BLaER1 treated with 17β-estradiol and CSF1 and Interleukin-3, amounts not matched to agents 10 nM and 100 nM (cell line): ENCODE results near the gene TWSG1.
"Not testable (repeated sequence)": the region's sequence is repeated elsewhere in the genome, so short reads cannot be mapped to it uniquely, and the experiment has no call there.

ENCODE experiments used
- H3K27ac ChIP-seq, 11 experiments: shearing (Covaris generic); formaldehyde crosslinking; 2 replicates each; pipeline ENCODE4 v1.8.1; 2022
- H3K27me3 ChIP-seq, 11 experiments: shearing (Covaris generic); formaldehyde crosslinking; 2 replicates each; pipeline ENCODE4 v1.8.1; 2022
- H3K36me3 ChIP-seq, 11 experiments: shearing (Covaris generic); formaldehyde crosslinking; 2 replicates each; pipeline ENCODE4 v1.8.1; 2022
- H3K4me1 ChIP-seq, 10 experiments: shearing (Covaris generic); formaldehyde crosslinking; 2 replicates each; pipeline ENCODE4 v1.8.1; 2022
- H3K4me2 ChIP-seq, 11 experiments: shearing (Covaris generic); formaldehyde crosslinking; 2 replicates each; pipeline ENCODE4 v1.8.1; 2022
- H3K4me3 ChIP-seq, 10 experiments: shearing (Covaris generic); formaldehyde crosslinking; 2 replicates each; pipeline ENCODE4 v1.8.1; 2022
- H3K9ac ChIP-seq, 11 experiments: shearing (Covaris generic); formaldehyde crosslinking; 2 replicates each; pipeline ENCODE4 v1.8.1; 2022
- H3K9me3 ChIP-seq, 11 experiments: shearing (Covaris generic); formaldehyde crosslinking; replicated peaks in 1 of 11; 2 replicates each; pipeline ENCODE4 v1.8.1; 2022
- H4K20me1 ChIP-seq, 11 experiments: shearing (Covaris generic); formaldehyde crosslinking; 2 replicates each; pipeline ENCODE4 v1.8.1; 2022
- Cebpa-rat ChIP-seq, 11 experiments: shearing (Covaris generic); IDR thresholded peaks; 2 replicates each; pipeline ENCODE4 v1.8.1; 2022

The TWSG1 gene

DNA sequence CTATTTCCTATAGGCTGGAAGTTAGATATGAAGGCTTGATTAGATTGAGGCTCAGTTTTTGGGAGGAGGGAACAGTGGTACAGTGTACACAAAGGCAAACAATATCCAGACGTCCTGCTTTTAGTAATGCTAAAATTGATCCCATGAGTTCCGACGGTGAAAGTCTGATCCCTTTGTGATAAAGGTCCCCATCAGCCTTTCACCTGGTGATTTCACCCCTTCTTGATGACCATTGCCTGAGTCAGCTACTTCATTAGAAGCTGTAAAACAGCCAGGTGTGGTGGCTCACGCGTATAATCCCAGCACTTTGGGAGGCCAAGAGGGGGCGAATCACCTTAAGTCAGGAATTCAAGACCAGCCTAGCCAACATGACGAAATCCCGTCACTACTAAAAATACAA, 29.7 kb downstream of the TWSG1 start:
- no peak overlapping the region for H3K27ac ChIP-seq
- no peak for TF ChIP-seq Cebpa-rat (IDR thresholded peaks at IDR 0.05)
- no peak overlapping the region for H3K4me2 ChIP-seq

DNA sequence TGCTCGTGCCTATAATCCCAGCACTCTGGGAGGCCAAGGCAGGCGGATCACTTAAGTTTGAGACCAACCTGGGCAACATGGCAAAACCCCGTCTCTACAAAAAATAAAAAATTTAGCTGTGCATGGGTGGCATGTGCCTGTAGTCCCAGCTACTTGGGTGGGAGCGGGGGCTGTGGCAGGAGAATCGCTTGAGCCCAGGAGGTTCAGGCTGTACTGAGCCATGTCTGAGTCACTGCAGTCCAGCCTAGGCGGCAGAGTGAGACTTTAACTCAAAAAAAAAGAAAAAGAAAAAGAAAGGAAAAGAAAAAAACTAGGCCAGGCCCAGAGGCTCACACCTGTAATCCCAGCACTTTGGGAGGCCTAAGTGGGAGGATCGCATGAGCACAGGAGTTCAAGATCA, 30.8 kb downstream of the TWSG1 start:
- H4K20me1 ChIP-seq: no peaks in the 10 kb centered on the region; a peak in 1 of 22 replicates
- no peak overlapping the region for H3K4me2 ChIP-seq
- no peak overlapping the region for H3K9ac ChIP-seq
- H3K4me1 ChIP-seq: no peaks in the 10 kb centered on the region
- H3K9me3 ChIP-seq: peaks cover 11 to 26% (median 19%) of the 10 kb centered on the region in 11 experiments; a peak in 20 of 22 replicates
- H3K4me3 ChIP-seq: no peak overlapping the region
- H3K27ac ChIP-seq: no peak overlapping the region
- H3K27me3 ChIP-seq: no peaks in the 10 kb centered on the region
- peaks cover 43 to 87% (median 54%) of the 10 kb centered on the region in 11 experiments for H3K36me3 ChIP-seq
- TF ChIP-seq Cebpa-rat (IDR thresholded peaks at IDR 0.05): no peak

More for the DNA sequence above, 29.7 kb downstream of the TWSG1 start:
- H3K4me3 ChIP-seq: no peak overlapping the region
- H3K27me3 ChIP-seq: no peaks in the 10 kb centered on the region
- no peaks in the 10 kb centered on the region for H3K4me1 ChIP-seq
- H3K36me3 ChIP-seq: peaks cover 39 to 83% (median 48%) of the 10 kb centered on the region in 11 experiments
- H4K20me1 ChIP-seq: no peaks in the 10 kb centered on the region; a peak in 1 of 22 replicates
- peaks cover 11 to 24% (median 15%) of the 10 kb centered on the region in 11 experiments; a peak in 20 of 22 replicates for H3K9me3 ChIP-seq
- H3K9ac ChIP-seq: no peak overlapping the region

DNA sequence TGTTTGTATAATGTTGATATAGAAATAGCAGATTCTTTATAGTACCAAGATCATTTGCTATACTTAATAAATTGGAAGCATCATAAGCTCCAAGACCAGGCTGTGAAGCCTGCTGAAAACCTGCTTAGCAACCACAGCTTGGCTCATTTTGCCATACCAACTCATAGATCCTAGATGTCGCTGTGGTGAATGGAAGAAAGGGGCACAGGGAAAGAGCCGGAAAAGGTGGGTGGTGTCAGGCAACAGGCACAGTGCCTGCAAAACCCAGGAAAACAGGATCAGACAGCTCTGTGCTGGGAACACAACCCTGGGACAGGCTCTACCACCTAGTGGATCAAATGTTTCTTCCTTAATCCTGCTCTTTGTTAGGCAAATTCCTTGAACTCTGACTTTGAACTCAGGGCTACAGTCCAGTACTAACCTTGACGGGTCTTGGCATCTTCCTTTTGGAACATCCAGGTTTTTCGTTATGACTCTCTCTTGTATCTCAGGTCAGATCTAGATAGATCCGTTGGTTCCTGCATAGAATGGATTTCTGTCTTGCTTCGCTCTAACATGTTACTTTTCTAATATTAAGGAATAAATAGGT, 31.6 kb downstream of the TWSG1 start:
- no peak for TF ChIP-seq Cebpa-rat (IDR thresholded peaks at IDR 0.05)
- Histone ChIP-seq H3K9ac (no peak overlapping the region), H3K27me3 (no peaks in the 10 kb centered on the region), H3K4me3 (no peak overlapping the region), H3K36me3 (peaks cover 39 to 86% (median 53%) of the 10 kb centered on the region in 11 experiments), H3K4me2 (no peak overlapping the region), H4K20me1 (no peaks in the 10 kb centered on the region; a peak in 1 of 22 replicates), H3K4me1 (no peaks in the 10 kb centered on the region), H3K9me3 (peaks cover 11 to 26% (median 19%) of the 10 kb centered on the region in 11 experiments; a peak in 20 of 22 replicates), H3K27ac (no peak overlapping the region)

DNA sequence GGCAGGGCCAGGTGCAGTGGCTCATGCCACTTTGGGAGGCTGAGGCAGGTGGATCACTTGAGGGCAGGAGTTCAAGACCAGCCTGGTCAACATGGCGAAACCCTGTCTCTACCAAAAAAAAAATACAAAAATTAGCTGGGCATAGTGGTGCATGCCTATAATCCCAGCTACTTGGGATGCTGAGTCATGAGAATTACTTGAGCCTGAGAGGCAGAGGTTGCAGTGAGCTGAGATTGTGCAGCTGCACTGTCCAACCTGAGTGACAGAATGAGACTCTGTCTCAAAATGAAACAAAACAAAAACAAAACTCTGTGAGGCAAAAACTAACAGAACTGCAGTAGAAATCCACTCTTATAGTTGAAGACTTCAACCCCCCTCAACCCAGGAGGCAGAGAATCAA, 38.7 kb downstream of the TWSG1 start:
- not testable (repeated sequence) for H3K27me3 ChIP-seq, H4K20me1 ChIP-seq, H3K4me1 ChIP-seq, H3K4me2 ChIP-seq, H3K9ac ChIP-seq, H3K27ac ChIP-seq, H3K4me3 ChIP-seq
- Histone ChIP-seq H3K36me3 (peaks cover 22 to 65% (median 42%) of the 10 kb centered on the region in 11 experiments), H3K9me3 (peaks cover 11 to 25% (median 19%) of the 10 kb centered on the region in 11 experiments; a peak in 18 of 22 replicates)

DNA sequence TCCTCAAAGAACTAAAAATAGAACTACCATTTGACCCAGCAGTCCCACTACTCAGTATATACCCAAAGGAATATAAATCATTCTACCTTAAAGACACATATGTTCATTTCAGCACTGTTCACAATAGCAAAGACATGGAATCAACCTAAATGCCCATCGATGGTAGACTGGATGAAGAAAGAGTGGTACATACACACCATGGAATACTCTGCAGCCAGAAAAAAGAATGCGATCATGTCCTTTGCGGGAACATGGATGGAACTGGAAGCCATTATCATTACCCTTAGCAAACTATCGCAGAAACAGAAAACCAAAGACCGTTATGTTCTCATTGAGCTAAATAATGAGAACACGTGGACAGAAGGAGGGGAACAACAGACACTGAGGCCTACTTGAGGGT, 44.5 kb downstream of the TWSG1 start:
- Histone ChIP-seq H3K27ac (no peak overlapping the region), H3K9me3 (peaks cover 15 to 30% (median 24%) of the 10 kb centered on the region in 11 experiments)

DNA sequence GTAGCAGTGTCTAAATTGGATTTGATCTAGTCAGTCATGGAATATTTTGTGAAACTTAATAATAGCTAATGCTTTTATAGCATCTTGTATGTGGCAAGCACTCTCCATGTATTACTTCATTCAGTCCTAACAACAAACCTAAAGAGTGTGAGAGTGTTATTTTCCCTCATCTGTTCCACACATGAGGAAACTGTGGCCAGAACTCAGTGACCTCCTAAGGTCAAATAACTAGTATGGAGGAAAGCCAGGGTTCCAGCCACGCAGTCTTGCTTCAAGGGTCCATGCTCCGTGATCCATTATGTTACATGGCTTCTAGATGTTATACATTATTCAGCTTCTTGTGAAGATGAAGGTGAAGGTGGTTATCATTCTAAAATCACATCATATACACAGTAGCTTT, 45.5 kb downstream of the TWSG1 start:
- no peak overlapping the region for H3K4me2 ChIP-seq
- H3K27ac ChIP-seq: no peak overlapping the region
- H3K27me3 ChIP-seq: no peaks in the 10 kb centered on the region
- H3K9me3 ChIP-seq: peaks cover 15 to 27% (median 21%) of the 10 kb centered on the region in 11 experiments
- H4K20me1 ChIP-seq: no peaks in the 10 kb centered on the region
- no peak for TF ChIP-seq Cebpa-rat (IDR thresholded peaks at IDR 0.05)
- H3K9ac ChIP-seq: no peak overlapping the region
- H3K36me3 ChIP-seq: peaks cover 12 to 43% (median 25%) of the 10 kb centered on the region in 11 experiments; a peak in 17 of 22 replicates
- H3K4me3 ChIP-seq: no peak overlapping the region
- H3K4me1 ChIP-seq: no peaks in the 10 kb centered on the region

More for the DNA sequence above, 44.5 kb downstream of the TWSG1 start:
- no peak for TF ChIP-seq Cebpa-rat (IDR thresholded peaks at IDR 0.05)
- H3K4me3 ChIP-seq: no peak overlapping the region
- H3K27me3 ChIP-seq: no peaks in the 10 kb centered on the region
- H3K9ac ChIP-seq: no peak overlapping the region
- no peaks in the 10 kb centered on the region for H4K20me1 ChIP-seq
- H3K4me2 ChIP-seq: no peak overlapping the region
- H3K36me3 ChIP-seq: peaks cover 12 to 52% (median 29%) of the 10 kb centered on the region in 11 experiments; a peak in 17 of 22 replicates
- no peaks in the 10 kb centered on the region for H3K4me1 ChIP-seq

DNA sequence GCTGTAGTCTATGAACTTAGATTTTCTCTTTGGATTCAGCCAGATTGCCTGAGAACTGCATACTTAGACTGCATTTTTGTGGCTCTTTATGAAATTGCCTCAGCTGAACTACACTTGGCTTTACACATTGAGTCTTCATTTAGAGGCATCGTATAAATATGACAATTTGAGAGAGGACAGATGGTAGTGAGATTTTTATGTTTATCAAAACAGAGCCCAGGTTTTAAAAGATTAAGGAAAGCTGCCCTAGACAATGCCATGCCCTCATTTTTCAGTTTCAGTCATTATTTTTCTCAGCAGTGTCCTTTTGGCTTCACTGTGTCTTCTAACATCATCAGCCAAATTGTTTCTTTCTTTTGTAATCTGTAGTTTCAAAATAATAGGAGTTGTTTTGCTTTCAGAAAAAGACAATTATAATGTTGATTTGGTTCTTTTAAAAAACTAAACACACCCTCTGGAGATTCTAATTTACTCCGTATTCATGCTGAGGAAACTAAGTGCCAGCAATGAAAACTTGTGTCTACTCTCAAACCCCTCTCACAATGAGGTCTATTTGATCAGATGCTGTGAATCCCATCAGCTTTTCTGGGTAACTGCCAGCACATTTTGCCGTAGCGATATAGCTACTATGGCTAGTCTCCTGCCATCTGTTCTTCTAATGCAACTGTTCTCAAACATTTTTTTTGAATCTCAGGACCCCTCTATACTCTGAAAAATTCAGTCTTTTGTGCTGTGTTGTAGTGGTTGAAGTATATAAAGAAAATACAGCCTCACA, 46.2 kb downstream of the TWSG1 start:
- H4K20me1 ChIP-seq: no peaks in the 10 kb centered on the region
- no peak overlapping the region for H3K4me3 ChIP-seq
- H3K27me3 ChIP-seq: no peaks in the 10 kb centered on the region
- TF ChIP-seq Cebpa-rat (IDR thresholded peaks at IDR 0.05): no peak
- peaks cover 9 to 35% (median 24%) of the 10 kb centered on the region in 11 experiments; a peak in 17 of 22 replicates for H3K36me3 ChIP-seq
- H3K4me1 ChIP-seq: no peaks in the 10 kb centered on the region
- H3K9me3 ChIP-seq: peaks cover 15 to 26% (median 21%) of the 10 kb centered on the region in 11 experiments
- no peak overlapping the region for H3K4me2 ChIP-seq
- no peak overlapping the region for H3K9ac ChIP-seq
- no peak overlapping the region for H3K27ac ChIP-seq

DNA sequence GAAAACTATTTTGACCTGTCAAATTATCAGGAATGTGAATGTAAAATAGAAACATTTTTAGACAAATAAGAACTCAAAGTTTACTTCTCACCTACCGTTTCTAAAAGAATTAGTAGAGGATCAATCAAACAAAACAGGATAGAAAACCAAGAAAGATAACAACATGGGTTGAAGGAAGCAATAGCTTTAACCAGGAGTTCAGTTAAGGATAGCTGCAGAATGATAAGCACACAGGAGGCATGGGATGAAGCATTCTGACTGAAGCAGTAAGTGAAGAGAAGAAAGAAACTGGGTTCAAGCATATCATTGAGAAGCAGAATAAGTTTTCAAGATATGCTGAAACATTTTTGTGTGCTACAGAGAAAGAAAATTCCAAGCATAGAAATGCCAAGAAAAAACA, 52.3 kb downstream of the TWSG1 start:
- H3K27ac ChIP-seq: no peak overlapping the region
- TF ChIP-seq Cebpa-rat (IDR thresholded peaks at IDR 0.05): no peak
- H3K9me3 ChIP-seq: peaks cover 17 to 26% (median 21%) of the 10 kb centered on the region in 11 experiments
- peaks cover 16 to 35% (median 18%) of the 10 kb centered on the region in 11 experiments; a peak in 21 of 22 replicates for H3K36me3 ChIP-seq
- no peak overlapping the region for H3K4me3 ChIP-seq
- no peak overlapping the region for H3K9ac ChIP-seq
- H3K27me3 ChIP-seq: no peaks in the 10 kb centered on the region
- H3K4me1 ChIP-seq: peaks cover 0 to 6% (median 0%) of the 10 kb centered on the region in 10 experiments; a peak in 1 of 20 replicates
- no peaks in the 10 kb centered on the region for H4K20me1 ChIP-seq
- no peak overlapping the region for H3K4me2 ChIP-seq

DNA sequence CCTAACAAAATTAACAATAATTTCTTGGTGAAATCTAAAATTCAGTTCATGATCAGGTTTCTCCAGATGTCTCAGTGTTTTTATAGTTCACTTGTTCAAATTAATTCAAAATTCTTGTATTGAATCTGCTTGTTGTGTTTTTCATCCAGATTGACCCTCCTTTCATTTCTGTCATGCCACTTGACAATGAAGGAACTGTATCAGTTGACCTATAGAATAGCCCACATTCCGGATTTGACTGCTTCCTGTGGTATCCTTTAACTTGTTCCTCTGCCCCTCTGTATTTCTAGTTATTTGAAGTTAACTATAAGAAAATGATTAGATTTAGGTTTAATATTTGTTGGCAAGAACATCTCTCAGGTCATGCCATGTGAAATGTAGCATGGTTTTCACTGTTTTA, 53.3 kb downstream of the TWSG1 start:
- H3K4me2 ChIP-seq: no peak overlapping the region
- no peak overlapping the region for H3K4me3 ChIP-seq
- H3K9me3 ChIP-seq: peaks cover 27 to 36% (median 31%) of the 10 kb centered on the region in 11 experiments
- H3K36me3 ChIP-seq: peaks cover 25 to 45% (median 28%) of the 10 kb centered on the region in 11 experiments; a peak in 21 of 22 replicates
- peaks cover 0 to 6% (median 0%) of the 10 kb centered on the region in 10 experiments; a peak in 1 of 20 replicates for H3K4me1 ChIP-seq
- TF ChIP-seq Cebpa-rat (IDR thresholded peaks at IDR 0.05): no peak
- no peak overlapping the region for H3K9ac ChIP-seq
- H3K27me3 ChIP-seq: no peaks in the 10 kb centered on the region
- H3K27ac ChIP-seq: no peak overlapping the region
- no peaks in the 10 kb centered on the region for H4K20me1 ChIP-seq
